GM12878 (cell line): ENCODE results near the gene PLCD1. TPM values are rescaled to one million over a fixed set of nuclear protein-coding genes. Genes with fewer than 3 reads are reported as not detected.

Experiments used
- ATAC-seq: fragments of 200-7000 bp; cut with Tn5 transposase; 3 replicates; pipeline ENCODE4 v1.9.1; 2020; ENCODE audit warnings: mild to moderate bottlenecking, moderate library complexity
- BruUV-seq: library from RNA; stranded (reverse); fragments of 400-500 nt; replicated peaks from 2 replicates; lab custom pipeline; 2021; lab: Mats Ljungman, UMichigan
- CTCF ChIA-PET: fragments of 300-600 bp; sonication (Branson Sonifier 250); formaldehyde crosslinking; extraction: SDS; loops from one replicate; lab custom pipeline; 2021; ENCODE audit warnings: inconsistent platforms; lab: Yijun Ruan, JAX
- POLR2A ChIA-PET: fragments of 350-600 bp; formaldehyde crosslinking; extraction: SDS; loops from one replicate; lab custom pipeline; 2021; ENCODE audit warnings: inconsistent platforms; lab: Charles Lee
- RAD21 ChIA-PET: fragments of 300-600 bp; sonication (Branson Sonifier 250); formaldehyde crosslinking; loops from one replicate; lab custom pipeline; 2023; ENCODE audit warnings: antibody characterized with exemption; ENCODE audit not compliant: unreplicated experiment; lab: Charles Lee
- SMC1A ChIA-PET: fragments of 300-600 bp; sonication (Branson Sonifier 250); formaldehyde crosslinking; loops from one replicate; lab custom pipeline; 2023; ENCODE audit not compliant: unreplicated experiment, uncharacterized antibody; lab: Charles Lee
- DNase-seq: peaks from one replicate; pipeline ENCODE4 v3.0.0-alpha.2; 2011; ENCODE audit warnings: low read depth, low spot score
- FAIRE-seq: peaks from 3 replicates; lab custom pipeline; 2011; peaks lifted over from hg19 to GRCh38; lab: Jason Lieb, UNC
- H2AFZ ChIP-seq: 2 replicates; pipeline ENCODE4 v1.6.0; 2011; ENCODE audit warnings: low read depth, low read length, control low read depth; ENCODE audit not compliant: control insufficient read depth
- H3K27ac ChIP-seq: 2 replicates; pipeline ENCODE4 v1.5.1; 2011; ENCODE audit warnings: control low read depth; ENCODE audit not compliant: control insufficient read depth, insufficient read depth
- H3K27me3 ChIP-seq, 2 experiments: replicated peaks in 1 of 2; 2 replicates each; pipeline versions ENCODE4 v1.6.0 to v1.6.1; 2011; ENCODE audit warnings: low read length in 1 of 2; ENCODE audit not compliant: control insufficient read depth in 2 of 2, insufficient read depth in 2 of 2
- H3K36me3 ChIP-seq, 2 experiments: 2 replicates each; pipeline ENCODE4 v1.5.1; 2011; ENCODE audit warnings: low read length in 1 of 2; ENCODE audit not compliant: control insufficient read depth in 2 of 2, insufficient read depth in 2 of 2
- H3K4me1 ChIP-seq: 2 replicates; pipeline ENCODE4 v1.6.1; 2011; ENCODE audit warnings: mild to moderate bottlenecking, low read length, moderate library complexity, mixed read lengths; ENCODE audit not compliant: control insufficient read depth, insufficient read depth
- H3K4me2 ChIP-seq: 2 replicates; pipeline ENCODE4 v1.6.0; 2011; ENCODE audit warnings: control low read depth; ENCODE audit not compliant: control insufficient read depth, insufficient read depth
- H3K4me3 ChIP-seq: fragments of 200-600 bp; sonication (generic); 2 replicates; pipeline ENCODE4 v1.5.1; 2016
- H3K79me2 ChIP-seq: 2 replicates; pipeline ENCODE4 v1.6.0; 2011; ENCODE audit warnings: low read length; ENCODE audit not compliant: control insufficient read depth, insufficient read depth
- H3K9ac ChIP-seq: 2 replicates; pipeline ENCODE4 v1.8.0; 2011; ENCODE audit warnings: low read length, control low read depth, mixed read lengths; ENCODE audit not compliant: control insufficient read depth, insufficient read depth
- H3K9me3 ChIP-seq: replicated peaks from 3 replicates; pipeline ENCODE4 v1.5.1; 2011; ENCODE audit warnings: mild to moderate bottlenecking, low read length; ENCODE audit not compliant: control insufficient read depth, insufficient read depth
- H4K20me1 ChIP-seq: 2 replicates; pipeline ENCODE4 v1.6.0; 2011; ENCODE audit not compliant: control insufficient read depth, insufficient read depth
- ASH2L ChIP-seq: fragments of 300-600, 200-600 bp; sonication (generic); IDR thresholded peaks from 2 replicates; pipeline ENCODE4 v1.6.1; 2017; ENCODE audit warnings: low read depth, mild to moderate bottlenecking, borderline replicate concordance
- BMI1 ChIP-seq: fragments of 450-650 bp; IDR thresholded peaks from 2 replicates; pipeline ENCODE4 v1.6.1; 2016; ENCODE audit warnings: mild to moderate bottlenecking, moderate library complexity, borderline replicate concordance
- CBX3 ChIP-seq: fragments of 200-600 bp; sonication (generic); IDR thresholded peaks from 2 replicates; pipeline ENCODE4 v1.6.1; 2016; ENCODE audit warnings: low read depth, borderline replicate concordance
- CHD2 ChIP-seq: IDR thresholded peaks from 2 replicates; pipeline ENCODE4 v1.6.1; 2011; ENCODE audit warnings: low read depth, low read length, improper control_type of control experiment, borderline replicate concordance
- CREM ChIP-seq: IDR thresholded peaks from 2 replicates; pipeline ENCODE4 v1.6.1; 2014; ENCODE audit warnings: antibody characterized with exemption, low read depth
- FOXM1 ChIP-seq: IDR thresholded peaks from 2 replicates; pipeline ENCODE4 v1.6.1; 2012; ENCODE audit warnings: low read depth, mild to moderate bottlenecking, inconsistent platforms, low read length, moderate library complexity
- HDAC2 ChIP-seq: fragments of 200-600 bp; sonication (generic); IDR thresholded peaks from 2 replicates; pipeline ENCODE4 v1.6.1; 2017
- KDM1A ChIP-seq: fragments of 200-600 bp; sonication (generic); IDR thresholded peaks from 2 replicates; pipeline ENCODE4 v1.6.1; 2016; ENCODE audit warnings: borderline replicate concordance
- MTA2 ChIP-seq: fragments of 450-650 bp; IDR thresholded peaks from 2 replicates; pipeline ENCODE4 v1.6.1; 2016; ENCODE audit warnings: low read depth, mild to moderate bottlenecking, moderate library complexity
- MYC ChIP-seq: IDR thresholded peaks from 2 replicates; pipeline ENCODE4 v1.6.1; 2011; ENCODE audit warnings: mild to moderate bottlenecking, low read length, moderate library complexity, inconsistent platforms; ENCODE audit not compliant: insufficient read depth, insufficient replicate concordance, insufficient read length, severe bottlenecking
- RCOR1 ChIP-seq: conservative IDR thresholded peaks from 2 replicates; pipeline ENCODE4 v1.6.1; 2012; ENCODE audit warnings: low read depth, low read length, improper control_type of control experiment
- SIX5 ChIP-seq: IDR thresholded peaks from 2 replicates; pipeline ENCODE4 v1.6.1; 2011; ENCODE audit warnings: mild to moderate bottlenecking, low read depth, low read length, moderate library complexity; ENCODE audit not compliant: severe bottlenecking
- SMAD5 ChIP-seq: IDR thresholded peaks from 2 replicates; pipeline ENCODE4 v1.6.1; 2016; ENCODE audit warnings: antibody characterized with exemption, low read depth
- SRF ChIP-seq, 2 experiments: IDR thresholded peaks; 2 replicates each; pipeline ENCODE4 v1.6.1; 2011; ENCODE audit warnings: low read depth in 2 of 2, low read length in 2 of 2, mild to moderate bottlenecking in 1 of 2, moderate library complexity in 1 of 2
- ZBED1 ChIP-seq: IDR thresholded peaks from 2 replicates; pipeline ENCODE4 v1.6.1; 2016; ENCODE audit warnings: borderline replicate concordance
- ZSCAN29 ChIP-seq: fragments of 450-650 bp; IDR thresholded peaks from 2 replicates; pipeline ENCODE4 v1.6.1; 2017; ENCODE audit warnings: mild to moderate bottlenecking, moderate library complexity
- WGBS: methylation state at CpG from one replicate; pipeline ENCODE4 v1.1.6; 2016; ENCODE audit warnings: low lambda C conversion rate; ENCODE audit not compliant: insufficient replicate concordance, insufficient coverage; ENCODE audit errors: missing lambda C conversion rate; 5-methylcytosine and 5-hydroxymethylcytosine counted together
- in situ Hi-C: fragments of 300-500 bp; cut with MboI; formaldehyde crosslinking; loops from 9 replicates; pipeline ENCODE4 v1.14.3; 2018; ENCODE audit warnings: mixed read lengths
- intact Hi-C: fragments of 100-400 bp; cut with micrococcal nuclease; formaldehyde crosslinking; loops from one replicate; pipeline ENCODE4 v1.14.2; 2022; ENCODE audit not compliant: unreplicated experiment
- polyA plus RNA-seq, 11 experiments: library from polyadenylated mRNA; depleted of rRNA in 4 of 11; unstranded in 6 of 11; stranded (reverse) in 5 of 11; fragments of >200 nt; fragmentation: Nextera tagmentation in 4 of 11; fragmentation: Illumina TruSeq in 1 of 11; extraction: Ambion mirVana in 4 of 11; extraction: Trizol in 1 of 11; gene quantifications; 1 replicate in 1 of 11; 2 replicates in 10 of 11; pipeline versions ENCODE4 v1.2.1 to v1.2.3, GENCODE V29; 2011 to 2016; ENCODE audit warnings: inconsistent platforms in 2 of 11, missing spikeins in 2 of 11, low read depth in 1 of 11
- total RNA-seq, 4 experiments: library from RNA; depleted of rRNA in 3 of 4; stranded (reverse); fragments of >200 nt in 3 of 4; fragmentation: Illumina TruSeq in 1 of 4; extraction: Trizol in 1 of 4; gene quantifications; 2 replicates each; pipeline versions ENCODE4 v1.2.1 to v1.2.3, GENCODE V29; 2013 to 2021
- TF ChIP-seq, protein P1 (sequence below): fragments of 450-650 bp; IDR thresholded peaks from 2 replicates; pipeline ENCODE4 v1.6.1; 2014; ENCODE audit warnings: mild to moderate bottlenecking
- TF ChIP-seq, protein P2 (sequence below): fragments of 450-650 bp; IDR thresholded peaks from 2 replicates; pipeline ENCODE4 v1.6.1; 2016; ENCODE audit warnings: mild to moderate bottlenecking
- TF ChIP-seq, protein P3 (sequence below): fragments of 450-650 bp; IDR thresholded peaks from 2 replicates; pipeline ENCODE4 v1.6.1; 2016; ENCODE audit warnings: mild to moderate bottlenecking

PLCD1 gene
- total and polyA plus RNA-seq, 10 of the 15 experiments (the other 5 are each of a cell fraction or from before 2014, with no cell fraction given), result 0.20 to 3.9 (median 1.2) TPM; not detected in 1

DNA sequence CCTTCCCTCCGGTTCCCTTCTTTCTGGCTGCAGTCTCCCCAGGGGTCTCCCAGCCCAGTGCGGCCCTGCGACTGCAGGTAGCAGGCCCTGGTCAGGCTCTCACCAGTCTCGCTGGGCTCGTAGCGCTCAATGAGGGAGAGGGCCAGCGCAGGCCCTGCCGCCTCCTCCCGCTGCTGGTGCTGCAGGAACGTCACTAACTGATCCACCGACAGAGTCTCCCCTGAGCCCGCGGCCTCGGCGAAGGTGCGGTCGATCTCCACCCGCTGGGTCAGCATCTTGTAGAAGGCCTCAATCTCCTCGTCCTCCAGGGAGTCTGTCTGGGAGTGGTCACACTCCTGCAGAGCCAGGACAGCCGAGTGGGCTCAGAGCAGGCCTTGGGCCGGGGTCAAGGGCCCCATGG, 18.3 kb downstream of the PLCD1 start:
- no peak for FAIRE-seq
- in situ Hi-C loops (no loop called here), intact Hi-C loops (no loop called here)
- Histone ChIP-seq H3K79me2 (no peaks in the 10 kb centered on the region), H3K9me3 (no peaks in the 10 kb centered on the region; the same call in 2 of the 3 replicates), H3K9ac (no peak overlapping the region), H3K36me3 (no peaks in the 10 kb centered on the region; a peak in 1 of 4 replicates), H3K4me2 (no peak overlapping the region), H3K4me3 (no peak overlapping the region), H3K27me3 (no peaks in the 10 kb centered on the region), H4K20me1 (no peaks in the 10 kb centered on the region), H2AFZ (no peak overlapping the region), H3K27ac (no peak overlapping the region), H3K4me1 (no peaks in the 10 kb centered on the region)
- POLR2A ChIA-PET, result no interaction called here
- WGBS, result 81% methylated on average over 21 of the region's 21 CpGs
- RAD21 ChIA-PET, result no interaction called here
- CTCF ChIA-PET, result interaction anchor here (0.9 kb wide), 1 partner anchor 14 kb away, joined by 3 read pairs; no protein-coding TSS in a partner anchor
- SMC1A ChIA-PET, result no interaction called here
- BruUV-seq, result no TSS peak
- no peak for TF ChIP-seq ZSCAN29
- no peak for TF ChIP-seq SRF (IDR thresholded peaks at IDR 0.05; ENCODE audit: low read depth in 2 of 2, low read length in 2 of 2)
- no peak for TF ChIP-seq HDAC2
- no peak for TF ChIP-seq CHD2
- no peak for TF ChIP-seq SIX5
- no peak for TF ChIP-seq SMAD5
- no peak for TF ChIP-seq CBX3
- TF ChIP-seq MYC, result no peak
- no peak for TF ChIP-seq FOXM1
- no peak for TF ChIP-seq BMI1
- TF ChIP-seq, protein P1, sequence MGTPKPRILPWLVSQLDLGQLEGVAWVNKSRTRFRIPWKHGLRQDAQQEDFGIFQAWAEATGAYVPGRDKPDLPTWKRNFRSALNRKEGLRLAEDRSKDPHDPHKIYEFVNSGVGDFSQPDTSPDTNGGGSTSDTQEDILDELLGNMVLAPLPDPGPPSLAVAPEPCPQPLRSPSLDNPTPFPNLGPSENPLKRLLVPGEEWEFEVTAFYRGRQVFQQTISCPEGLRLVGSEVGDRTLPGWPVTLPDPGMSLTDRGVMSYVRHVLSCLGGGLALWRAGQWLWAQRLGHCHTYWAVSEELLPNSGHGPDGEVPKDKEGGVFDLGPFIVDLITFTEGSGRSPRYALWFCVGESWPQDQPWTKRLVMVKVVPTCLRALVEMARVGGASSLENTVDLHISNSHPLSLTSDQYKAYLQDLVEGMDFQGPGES, result no peak
- TF ChIP-seq CREM, result no peak
- TF ChIP-seq RCOR1, result no peak
- TF ChIP-seq, protein P2, sequence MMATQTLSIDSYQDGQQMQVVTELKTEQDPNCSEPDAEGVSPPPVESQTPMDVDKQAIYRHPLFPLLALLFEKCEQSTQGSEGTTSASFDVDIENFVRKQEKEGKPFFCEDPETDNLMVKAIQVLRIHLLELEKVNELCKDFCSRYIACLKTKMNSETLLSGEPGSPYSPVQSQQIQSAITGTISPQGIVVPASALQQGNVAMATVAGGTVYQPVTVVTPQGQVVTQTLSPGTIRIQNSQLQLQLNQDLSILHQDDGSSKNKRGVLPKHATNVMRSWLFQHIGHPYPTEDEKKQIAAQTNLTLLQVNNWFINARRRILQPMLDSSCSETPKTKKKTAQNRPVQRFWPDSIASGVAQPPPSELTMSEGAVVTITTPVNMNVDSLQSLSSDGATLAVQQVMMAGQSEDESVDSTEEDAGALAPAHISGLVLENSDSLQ, result no peak
- TF ChIP-seq, protein P3, sequence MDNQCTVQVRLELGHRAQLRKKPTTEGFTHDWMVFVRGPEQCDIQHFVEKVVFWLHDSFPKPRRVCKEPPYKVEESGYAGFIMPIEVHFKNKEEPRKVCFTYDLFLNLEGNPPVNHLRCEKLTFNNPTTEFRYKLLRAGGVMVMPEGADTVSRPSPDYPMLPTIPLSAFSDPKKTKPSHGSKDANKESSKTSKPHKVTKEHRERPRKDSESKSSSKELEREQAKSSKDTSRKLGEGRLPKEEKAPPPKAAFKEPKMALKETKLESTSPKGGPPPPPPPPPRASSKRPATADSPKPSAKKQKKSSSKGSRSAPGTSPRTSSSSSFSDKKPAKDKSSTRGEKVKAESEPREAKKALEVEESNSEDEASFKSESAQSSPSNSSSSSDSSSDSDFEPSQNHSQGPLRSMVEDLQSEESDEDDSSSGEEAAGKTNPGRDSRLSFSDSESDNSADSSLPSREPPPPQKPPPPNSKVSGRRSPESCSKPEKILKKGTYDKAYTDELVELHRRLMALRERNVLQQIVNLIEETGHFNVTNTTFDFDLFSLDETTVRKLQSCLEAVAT, result no peak
- no peak for TF ChIP-seq MTA2
- no peak for TF ChIP-seq ZBED1
- no peak for TF ChIP-seq ASH2L
- TF ChIP-seq KDM1A, result no peak
- ATAC-seq, result no peak
- no peak for DNase-seq
